Measurements from ENCODE around the gene MMD2.

GRCh38 chr7:4866528-4867496 is 92.2 kb downstream of the MMD2 start:
- no peak for TF ChIP-seq POLR2A (IDR thresholded peaks at IDR 0.05)
- TF ChIP-seq, protein P1, sequence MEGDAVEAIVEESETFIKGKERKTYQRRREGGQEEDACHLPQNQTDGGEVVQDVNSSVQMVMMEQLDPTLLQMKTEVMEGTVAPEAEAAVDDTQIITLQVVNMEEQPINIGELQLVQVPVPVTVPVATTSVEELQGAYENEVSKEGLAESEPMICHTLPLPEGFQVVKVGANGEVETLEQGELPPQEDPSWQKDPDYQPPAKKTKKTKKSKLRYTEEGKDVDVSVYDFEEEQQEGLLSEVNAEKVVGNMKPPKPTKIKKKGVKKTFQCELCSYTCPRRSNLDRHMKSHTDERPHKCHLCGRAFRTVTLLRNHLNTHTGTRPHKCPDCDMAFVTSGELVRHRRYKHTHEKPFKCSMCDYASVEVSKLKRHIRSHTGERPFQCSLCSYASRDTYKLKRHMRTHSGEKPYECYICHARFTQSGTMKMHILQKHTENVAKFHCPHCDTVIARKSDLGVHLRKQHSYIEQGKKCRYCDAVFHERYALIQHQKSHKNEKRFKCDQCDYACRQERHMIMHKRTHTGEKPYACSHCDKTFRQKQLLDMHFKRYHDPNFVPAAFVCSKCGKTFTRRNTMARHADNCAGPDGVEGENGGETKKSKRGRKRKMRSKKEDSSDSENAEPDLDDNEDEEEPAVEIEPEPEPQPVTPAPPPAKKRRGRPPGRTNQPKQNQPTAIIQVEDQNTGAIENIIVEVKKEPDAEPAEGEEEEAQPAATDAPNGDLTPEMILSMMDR (IDR thresholded peaks at IDR 0.05) = no peak
